GM18951 (cell line): ENCODE data around the gene SIK3.
"Not testable (repeated sequence)": the region's sequence is repeated elsewhere in the genome, so short reads cannot be mapped to it uniquely, and the experiment has no call there.

ENCODE experiments used
- POLR2A ChIP-seq: IDR thresholded peaks from 4 replicates; pipeline ENCODE4 v1.6.1; 2011; ENCODE audit warnings: mild to moderate bottlenecking; ENCODE audit not compliant: insufficient read length, insufficient read depth; ENCODE audit errors: extremely low read depth
- in situ Hi-C: fragments of 300-500 bp; cut with MboI; formaldehyde crosslinking; loops from one replicate; pipeline ENCODE4 v1.12.0; 2022; ENCODE audit warnings: low sequenced_read_pairs, mixed read lengths, inconsistent platforms; ENCODE audit not compliant: unreplicated experiment

SIK3 gene

DNA sequence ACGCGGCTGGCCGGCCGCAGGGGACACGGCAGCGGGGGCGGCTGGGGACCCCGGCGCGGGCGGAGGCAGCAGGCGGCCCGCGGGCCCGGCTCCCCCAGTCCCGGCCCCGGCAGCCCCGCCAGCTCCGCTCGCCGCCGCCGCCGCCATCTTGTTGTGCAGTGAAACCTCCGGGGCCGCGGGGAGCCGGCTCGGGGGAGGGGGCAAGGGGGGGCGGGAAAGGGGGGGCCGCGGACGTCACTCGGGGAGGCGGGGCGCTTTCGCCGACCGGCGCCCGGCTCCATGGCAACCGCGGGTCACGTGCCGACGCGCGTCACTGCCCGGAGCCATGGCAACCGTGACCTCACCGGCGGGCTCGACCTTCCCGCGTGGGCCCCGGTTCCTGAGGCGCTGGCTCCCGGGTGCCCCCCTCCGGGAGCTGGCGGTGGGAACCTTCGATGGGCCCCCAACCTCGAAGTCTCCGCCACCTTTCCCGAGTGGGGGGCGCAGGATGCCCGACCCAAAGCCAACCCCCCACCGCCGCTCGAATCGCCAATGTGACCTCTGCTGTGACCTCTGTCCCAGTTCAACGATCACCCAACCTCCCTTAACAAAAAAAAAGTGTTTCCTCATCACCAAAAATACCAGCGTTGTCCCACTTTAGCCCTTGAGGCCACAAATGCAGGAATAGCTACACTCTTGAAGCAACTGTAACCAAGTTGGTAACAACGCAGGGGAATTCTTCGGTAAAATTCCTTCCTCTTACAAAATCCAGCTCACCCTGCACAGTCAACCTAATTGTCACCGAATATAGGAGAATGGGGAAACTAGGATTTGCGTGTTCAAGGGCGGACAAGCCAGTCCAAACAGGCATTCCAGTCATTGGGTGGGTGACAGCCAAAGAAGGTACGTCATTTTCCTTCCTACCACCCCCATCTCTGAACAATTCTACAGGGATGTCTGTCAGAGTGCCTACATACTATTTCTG is at the start of gene SIK3:
TSS of gene SIK3 (minus strand) at position 160 of the 964 bp plus-strand sequence. CDS start at position 147, 13 bp downstream.
- TF ChIP-seq POLR2A = peak; percentile 71
- in situ Hi-C loops = no loop called here

DNA sequence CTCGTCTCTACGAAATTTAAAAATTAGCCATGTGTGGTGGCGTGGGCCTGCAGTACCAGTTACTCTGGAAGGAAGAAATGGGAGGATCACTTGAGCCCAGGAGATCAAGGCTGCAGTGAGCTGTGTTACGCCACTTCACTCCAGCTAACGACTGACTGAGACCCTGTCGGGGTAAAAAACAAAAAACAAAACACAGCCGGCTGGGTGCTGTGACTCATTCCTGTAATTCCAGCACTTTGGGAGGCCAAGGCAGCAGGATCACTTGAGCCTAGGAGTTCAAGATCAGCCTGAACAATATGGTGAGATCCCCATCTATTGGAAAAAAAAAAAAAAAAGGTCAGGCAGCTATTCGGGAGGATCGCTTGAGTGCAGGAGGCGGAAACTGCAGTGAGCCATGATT is 48.3 kb upstream of the SIK3 start:
- in situ Hi-C loops = no loop called here
- TF ChIP-seq POLR2A = no peak

DNA sequence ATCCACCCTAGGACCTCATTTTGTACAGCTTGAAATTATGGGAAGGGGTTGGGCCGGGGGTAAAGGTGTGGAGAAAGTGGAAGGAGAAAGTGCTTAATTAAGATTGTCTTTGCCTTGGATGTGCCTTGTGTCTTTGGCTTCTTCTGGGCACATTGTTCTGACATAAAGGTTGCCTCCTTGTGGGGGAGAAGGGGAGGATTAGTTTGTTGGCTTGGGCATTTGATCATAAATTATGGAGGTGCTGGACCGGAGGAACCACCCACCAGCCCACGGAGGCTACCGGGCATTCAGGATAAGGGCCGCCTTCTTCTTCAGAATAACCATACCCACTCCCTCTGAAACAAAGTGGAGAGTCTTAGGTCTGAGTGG is 47.1 kb upstream of the SIK3 start:
- in situ Hi-C loops = no loop called here
- no peak for TF ChIP-seq POLR2A

DNA sequence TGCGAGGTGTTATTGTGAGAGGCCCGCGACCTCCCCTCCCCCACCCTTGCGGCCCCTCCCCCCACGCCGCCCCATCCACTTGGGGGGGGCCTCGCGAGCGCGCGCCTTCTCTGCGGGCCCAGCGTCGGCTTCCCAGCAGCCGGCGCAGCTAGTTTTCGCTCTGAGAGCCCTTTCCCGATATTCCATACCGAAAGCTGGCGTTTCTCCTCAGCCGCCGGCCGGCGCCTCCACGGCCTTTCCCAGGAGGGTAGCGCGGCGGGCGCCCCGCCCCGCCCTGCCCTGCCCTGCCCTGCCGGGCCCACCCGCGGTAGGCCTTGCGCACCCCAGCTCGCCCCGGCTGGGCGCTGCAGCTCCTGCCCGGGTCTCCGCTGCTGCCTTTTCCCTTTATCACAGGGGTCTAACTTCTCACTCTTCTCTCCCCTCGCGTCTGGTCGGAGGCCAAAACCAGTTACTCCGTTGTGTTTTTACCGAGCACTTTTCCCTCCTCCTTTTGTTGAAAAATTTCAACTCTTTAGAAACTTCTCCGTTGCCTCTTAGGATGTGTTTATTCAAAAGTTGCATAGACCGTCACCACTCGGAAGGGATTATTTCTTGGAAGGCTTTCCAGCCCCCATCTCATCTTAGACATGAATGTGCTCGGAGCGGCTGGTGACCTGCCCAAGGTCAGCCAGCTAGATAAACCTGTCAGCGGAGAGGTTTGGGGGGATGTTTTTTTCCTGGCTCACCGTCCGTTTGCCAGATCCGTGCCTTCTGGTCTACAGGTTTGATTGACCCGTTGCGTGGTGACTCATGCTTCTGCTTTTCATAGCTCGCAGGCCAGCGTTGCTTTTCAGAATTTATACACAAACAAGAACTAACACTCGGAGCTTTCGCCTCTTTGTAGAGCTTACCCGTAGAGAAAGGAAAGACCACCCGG is 46.5 kb upstream of the SIK3 start:
- in situ Hi-C loops = no loop called here
- no peak for TF ChIP-seq POLR2A

DNA sequence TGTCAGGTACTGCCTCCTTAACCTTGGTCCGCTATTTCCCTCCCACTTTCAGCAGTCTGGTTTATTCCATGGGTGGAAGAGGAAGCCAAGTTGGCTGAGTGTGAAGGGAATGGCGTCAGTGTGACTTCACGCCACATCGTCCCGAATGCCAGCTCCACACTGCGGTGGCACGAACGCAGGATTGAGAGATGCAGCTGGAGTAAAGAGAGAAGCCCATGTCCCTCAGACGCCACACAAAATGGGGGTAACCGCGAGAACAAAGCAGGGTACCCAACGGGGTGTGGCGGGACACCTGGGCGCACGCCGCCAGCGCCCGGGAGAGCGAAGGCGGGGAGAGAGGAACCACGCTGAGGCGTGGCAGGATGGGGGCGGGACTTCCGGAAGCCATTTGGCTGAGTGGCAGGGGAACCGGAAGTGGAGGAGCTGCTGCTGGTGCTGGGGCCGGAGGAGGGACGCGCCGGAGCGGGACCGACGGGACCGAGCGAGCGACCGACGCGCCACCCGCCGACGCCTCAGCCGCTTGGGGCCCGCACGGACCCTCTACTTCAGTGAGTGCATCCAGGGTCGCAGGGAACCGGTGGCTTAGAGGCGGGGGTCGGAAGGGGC is 45.7 kb upstream of the SIK3 start, which contains the start of gene PAFAH1B2:
TSS of gene PAFAH1B2 (plus strand) at position 417 of the 606 bp plus-strand sequence. CDS start 8,161 bp downstream, outside the sequence.
- in situ Hi-C loops = no loop called here
- TF ChIP-seq POLR2A = peak; percentile 83

DNA sequence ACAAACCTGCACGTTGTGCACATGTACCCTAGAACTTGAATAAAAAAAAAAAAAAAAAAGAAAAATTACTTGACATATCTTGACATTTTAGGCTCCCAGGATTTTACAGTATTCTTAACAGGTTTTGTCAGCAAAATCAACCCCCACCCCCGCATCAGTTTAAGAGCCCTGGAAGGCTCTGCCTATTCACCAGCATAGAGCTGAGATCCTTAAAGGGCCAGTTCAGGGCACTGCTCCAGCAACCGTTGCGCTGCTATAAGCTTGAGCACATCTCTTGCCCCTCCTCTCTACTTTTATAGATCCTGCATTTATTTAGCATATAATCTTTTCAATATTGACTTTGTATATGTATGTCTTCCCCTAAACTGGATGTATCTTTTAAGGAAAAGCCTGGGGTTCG is 45.2 kb upstream of the SIK3 start:
- in situ Hi-C loops = no loop called here
- no peak for TF ChIP-seq POLR2A

DNA sequence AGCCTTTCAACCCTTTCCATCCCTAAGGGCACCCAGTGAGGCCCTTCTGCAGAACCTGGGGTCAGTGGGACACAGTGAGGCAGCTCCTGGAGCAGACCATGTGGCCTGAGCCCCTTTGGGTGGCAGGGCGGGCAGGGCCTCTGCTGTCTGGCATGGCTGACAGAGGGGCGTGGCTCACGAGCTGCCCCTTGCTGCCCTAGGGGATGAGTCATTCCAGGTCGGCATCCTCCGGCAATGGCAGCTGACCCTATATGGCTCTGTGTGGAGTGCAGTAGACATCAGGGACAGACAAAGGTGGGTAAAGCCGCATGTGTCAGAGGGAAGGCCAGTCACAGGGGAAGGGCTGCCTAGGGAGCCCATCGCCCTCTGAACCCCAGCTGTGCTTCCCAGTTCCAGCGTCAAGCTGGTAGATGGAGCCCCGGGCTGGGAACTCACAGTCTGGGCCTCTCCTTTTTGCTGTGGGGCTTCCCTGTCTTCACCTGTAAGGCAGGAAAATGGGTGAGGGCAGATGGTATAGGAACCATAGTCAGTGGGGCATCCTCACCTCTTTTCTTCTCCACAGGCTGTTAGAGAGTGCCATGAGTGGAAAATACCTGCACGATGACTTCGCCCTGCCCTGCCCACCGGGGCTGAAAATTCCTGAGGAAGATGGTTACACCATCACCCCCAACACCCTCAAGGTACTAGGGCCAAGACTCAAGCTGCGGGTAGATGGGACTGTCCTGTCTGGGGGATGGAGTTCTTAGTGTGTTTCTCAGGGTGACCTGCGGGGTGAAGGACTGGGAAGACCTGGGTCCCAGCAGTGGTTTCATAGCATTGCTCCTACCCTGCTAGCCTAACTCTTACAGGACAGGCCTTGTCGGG is 39.2 kb upstream of the SIK3 start:
- in situ Hi-C loops = loop anchor here (5.0 kb wide), 1 partner anchor 70 kb away; no protein-coding TSS in a partner anchor

DNA sequence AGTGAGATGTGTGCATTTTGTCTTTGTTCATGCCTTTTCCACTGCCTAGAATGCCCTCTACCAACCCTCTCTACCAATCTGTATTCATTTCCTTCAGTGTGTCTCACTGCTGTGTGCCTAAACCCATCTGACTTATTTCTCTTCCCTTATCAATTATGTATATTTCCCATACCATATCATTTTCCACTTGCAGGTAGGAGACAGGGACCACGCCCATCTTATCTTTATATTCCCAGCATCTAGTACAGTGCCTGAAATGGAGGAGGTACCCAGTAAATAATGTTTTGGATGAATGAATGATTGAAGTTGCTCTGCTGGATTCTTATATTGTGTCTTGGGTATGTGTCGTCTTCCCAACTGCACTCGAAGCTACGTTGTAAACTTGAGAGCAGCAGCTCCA is 36.8 kb upstream of the SIK3 start:
- in situ Hi-C loops = loop anchor here (5.0 kb wide), 1 partner anchor 72 kb away; no protein-coding TSS in a partner anchor

DNA sequence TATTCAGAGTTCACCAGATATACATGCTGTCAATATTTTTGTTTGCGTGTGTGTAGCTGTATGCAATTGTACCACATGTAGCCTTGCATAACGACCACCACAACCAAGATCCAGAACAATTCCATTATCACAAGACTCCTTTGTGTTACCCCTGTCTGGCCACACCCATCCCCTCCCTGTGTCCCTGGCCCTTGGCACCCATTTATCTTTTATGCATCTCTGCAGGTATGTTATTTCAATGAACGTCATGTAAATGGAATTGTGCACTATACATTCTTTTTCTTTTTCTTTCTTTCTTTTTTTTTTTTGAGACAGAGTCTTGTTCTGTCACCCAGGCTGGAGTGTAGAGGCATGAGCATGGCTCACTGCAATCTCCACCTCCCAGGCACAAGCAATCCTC is 36.2 kb upstream of the SIK3 start:
- in situ Hi-C loops = no loop called here
- TF ChIP-seq POLR2A = no peak

DNA sequence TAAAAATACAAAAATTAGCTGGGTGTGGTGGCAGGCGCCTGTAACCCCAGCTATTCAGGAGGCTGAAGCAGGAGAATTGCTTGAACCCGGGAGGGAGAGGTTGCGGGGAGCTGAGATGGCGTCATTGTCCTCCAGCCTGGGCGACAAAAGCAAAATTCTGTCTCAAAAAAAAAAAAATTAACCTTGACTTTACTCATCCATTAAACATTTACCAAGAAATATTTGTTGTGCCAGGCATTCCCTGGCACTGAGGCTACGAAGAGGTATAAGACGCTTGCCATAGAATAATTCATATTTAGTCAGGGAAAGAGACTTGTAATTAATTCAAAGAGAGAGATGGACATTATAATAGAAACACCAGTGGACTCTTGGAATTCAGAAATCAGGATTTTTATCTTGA is 32.7 kb upstream of the SIK3 start:
- in situ Hi-C loops = no loop called here
- TF ChIP-seq POLR2A = no peak

DNA sequence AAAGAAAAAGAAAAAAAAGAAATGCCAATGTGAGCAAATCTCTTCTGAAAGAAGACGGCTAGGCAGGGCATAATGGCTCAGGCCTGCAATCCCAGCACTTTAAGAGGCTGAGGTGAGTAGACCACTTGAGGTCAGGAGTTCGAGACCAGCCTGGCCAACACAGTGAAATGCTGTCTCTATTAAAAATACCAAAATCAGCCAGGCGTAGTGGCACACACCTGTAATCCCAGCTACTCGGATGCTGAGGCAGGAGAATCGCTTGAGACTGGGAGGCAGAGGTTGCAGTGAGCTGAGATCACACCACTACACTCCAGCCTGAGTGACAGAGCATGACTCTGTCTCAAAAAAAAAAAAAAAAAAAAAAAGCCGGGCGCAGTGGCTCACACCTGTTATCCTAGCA is 32.2 kb upstream of the SIK3 start:
- in situ Hi-C loops = not testable (repeated sequence)

DNA sequence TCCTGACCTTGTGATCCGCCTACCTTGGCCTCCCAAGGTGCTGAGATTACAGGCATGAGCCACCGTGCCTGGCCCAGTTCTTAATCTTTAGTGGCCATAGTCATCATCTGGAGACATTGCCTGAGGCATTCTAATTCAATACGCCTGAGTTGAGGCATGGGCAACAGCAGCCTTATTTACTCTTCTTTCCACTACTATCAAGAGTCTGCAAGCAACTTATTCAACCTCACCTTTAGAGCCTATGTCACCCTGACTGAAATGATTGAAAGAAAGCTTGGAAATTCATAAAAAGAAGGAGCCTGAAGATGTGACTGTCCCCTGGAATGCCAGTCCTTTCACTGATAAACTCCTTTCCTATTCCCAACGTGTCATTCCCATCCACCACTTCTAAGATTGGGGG is 30.1 kb upstream of the SIK3 start:
- no peak for TF ChIP-seq POLR2A
- in situ Hi-C loops = no loop called here
